ENCODE measurements around the gene PRKN.
"Not testable (repeated sequence)": the region's sequence is repeated elsewhere in the genome, so short reads cannot be mapped to it uniquely, and the experiment has no call there.

DNA sequence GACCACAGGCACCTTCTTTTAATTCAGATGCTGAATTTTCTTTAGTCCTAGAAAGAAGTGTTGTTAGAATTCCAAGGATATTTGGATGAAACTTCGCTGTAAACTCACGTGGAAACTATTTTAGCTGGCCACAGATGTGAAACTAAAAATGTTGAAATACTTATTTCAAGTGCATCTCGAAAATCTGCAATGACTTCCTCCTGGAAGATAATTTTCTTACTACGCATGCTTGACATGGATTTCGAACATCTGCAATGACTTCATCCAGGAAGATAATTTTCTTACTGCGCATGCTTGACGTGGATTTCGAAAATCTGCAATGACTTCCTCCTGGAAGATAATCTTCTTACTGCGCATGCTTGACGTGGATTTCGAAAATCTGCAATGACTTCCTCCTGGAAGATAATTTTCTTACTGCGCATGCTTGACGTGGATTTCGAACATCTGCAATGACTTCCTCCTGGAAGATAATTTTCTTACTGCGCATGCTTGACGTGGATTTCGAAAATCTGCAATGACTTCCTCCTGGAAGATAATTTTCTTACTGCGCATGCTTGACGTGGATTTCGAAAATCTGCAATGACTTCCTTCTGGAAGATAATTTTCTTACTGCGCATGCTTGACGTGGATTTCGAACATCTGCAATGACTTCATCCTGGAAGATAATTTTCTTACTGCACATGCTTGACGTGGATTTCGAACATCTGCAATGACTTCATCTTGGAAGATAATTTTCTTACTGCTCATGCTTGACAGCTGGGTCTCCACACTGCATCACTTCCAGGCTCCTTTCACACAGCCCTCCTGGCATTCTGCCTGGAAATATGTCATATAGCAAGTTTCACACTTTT lies 336.4 kb downstream of the PRKN start:
- TF ChIP-seq, protein P1, sequence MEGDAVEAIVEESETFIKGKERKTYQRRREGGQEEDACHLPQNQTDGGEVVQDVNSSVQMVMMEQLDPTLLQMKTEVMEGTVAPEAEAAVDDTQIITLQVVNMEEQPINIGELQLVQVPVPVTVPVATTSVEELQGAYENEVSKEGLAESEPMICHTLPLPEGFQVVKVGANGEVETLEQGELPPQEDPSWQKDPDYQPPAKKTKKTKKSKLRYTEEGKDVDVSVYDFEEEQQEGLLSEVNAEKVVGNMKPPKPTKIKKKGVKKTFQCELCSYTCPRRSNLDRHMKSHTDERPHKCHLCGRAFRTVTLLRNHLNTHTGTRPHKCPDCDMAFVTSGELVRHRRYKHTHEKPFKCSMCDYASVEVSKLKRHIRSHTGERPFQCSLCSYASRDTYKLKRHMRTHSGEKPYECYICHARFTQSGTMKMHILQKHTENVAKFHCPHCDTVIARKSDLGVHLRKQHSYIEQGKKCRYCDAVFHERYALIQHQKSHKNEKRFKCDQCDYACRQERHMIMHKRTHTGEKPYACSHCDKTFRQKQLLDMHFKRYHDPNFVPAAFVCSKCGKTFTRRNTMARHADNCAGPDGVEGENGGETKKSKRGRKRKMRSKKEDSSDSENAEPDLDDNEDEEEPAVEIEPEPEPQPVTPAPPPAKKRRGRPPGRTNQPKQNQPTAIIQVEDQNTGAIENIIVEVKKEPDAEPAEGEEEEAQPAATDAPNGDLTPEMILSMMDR (IDR thresholded peaks at IDR 0.05): not testable (repeated sequence)
- TF ChIP-seq POLR2A (IDR thresholded peaks at IDR 0.05): not testable (repeated sequence)
